Retinal pigment epithelial cell (primary cell): ENCODE results near the gene CXCL13.
"Not testable (repeated sequence)": the region's sequence is repeated elsewhere in the genome, so short reads cannot be mapped to it uniquely, and the experiment has no call there.

Experiments used
- DNase-seq: peaks from one replicate; pipeline ENCODE4 v3.0.0-alpha.2; 2010; ENCODE audit warnings: low read depth
- H3K4me3 ChIP-seq: 2 replicates; pipeline ENCODE4 v1.5.1; 2011; ENCODE audit warnings: mild to moderate bottlenecking, low read length, control low read depth, moderate library complexity
- TF ChIP-seq, protein P1 (sequence below): conservative IDR thresholded peaks from 2 replicates; pipeline ENCODE4 v1.5.1; 2011; ENCODE audit warnings: low read depth, low read length, control low read depth, inconsistent platforms

Gene CXCL13

DNA sequence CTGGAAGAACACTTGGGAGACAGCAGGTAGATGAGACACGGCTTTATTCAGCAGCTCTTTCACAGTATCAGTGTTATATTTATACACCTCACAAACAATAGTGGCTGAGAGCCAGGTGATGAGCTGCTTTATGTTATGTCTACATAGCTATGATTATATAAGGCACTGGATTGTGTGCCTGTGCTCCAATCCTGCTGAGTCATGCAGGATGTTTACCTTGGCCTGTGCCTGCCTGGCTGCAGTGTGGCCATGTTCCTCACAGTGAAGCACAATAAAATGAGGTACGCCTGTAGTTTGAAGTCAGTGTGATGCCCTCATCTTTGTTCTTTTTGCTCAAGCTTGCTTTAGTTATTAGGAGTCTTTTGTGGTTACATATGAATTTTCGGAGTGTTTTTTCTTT lies 31.3 kb downstream of the CXCL13 start:
- DNase-seq: peak; percentile 13
- no peak overlapping the region for H3K4me3 ChIP-seq
- TF ChIP-seq, protein P1, sequence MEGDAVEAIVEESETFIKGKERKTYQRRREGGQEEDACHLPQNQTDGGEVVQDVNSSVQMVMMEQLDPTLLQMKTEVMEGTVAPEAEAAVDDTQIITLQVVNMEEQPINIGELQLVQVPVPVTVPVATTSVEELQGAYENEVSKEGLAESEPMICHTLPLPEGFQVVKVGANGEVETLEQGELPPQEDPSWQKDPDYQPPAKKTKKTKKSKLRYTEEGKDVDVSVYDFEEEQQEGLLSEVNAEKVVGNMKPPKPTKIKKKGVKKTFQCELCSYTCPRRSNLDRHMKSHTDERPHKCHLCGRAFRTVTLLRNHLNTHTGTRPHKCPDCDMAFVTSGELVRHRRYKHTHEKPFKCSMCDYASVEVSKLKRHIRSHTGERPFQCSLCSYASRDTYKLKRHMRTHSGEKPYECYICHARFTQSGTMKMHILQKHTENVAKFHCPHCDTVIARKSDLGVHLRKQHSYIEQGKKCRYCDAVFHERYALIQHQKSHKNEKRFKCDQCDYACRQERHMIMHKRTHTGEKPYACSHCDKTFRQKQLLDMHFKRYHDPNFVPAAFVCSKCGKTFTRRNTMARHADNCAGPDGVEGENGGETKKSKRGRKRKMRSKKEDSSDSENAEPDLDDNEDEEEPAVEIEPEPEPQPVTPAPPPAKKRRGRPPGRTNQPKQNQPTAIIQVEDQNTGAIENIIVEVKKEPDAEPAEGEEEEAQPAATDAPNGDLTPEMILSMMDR: no peak

DNA sequence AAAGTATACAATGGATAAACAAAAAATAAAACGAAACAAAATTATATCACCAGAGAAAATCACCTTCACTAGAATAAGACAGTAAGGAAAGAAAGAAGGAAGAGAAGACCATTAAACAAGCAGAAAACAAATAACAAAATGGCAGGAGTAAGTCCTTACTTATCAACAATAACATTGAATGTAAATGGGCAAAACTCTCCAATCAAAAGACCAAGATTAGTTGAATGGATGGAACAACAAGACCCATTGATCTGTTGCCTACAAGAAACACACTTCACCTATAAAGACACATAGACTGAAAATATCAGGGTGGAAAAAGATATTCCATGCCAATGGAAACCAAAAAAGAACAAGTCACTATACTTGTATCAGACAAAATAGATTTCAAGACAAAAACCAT lies 38.4 kb downstream of the CXCL13 start:
- not testable (repeated sequence) for H3K4me3 ChIP-seq, DNase-seq

DNA sequence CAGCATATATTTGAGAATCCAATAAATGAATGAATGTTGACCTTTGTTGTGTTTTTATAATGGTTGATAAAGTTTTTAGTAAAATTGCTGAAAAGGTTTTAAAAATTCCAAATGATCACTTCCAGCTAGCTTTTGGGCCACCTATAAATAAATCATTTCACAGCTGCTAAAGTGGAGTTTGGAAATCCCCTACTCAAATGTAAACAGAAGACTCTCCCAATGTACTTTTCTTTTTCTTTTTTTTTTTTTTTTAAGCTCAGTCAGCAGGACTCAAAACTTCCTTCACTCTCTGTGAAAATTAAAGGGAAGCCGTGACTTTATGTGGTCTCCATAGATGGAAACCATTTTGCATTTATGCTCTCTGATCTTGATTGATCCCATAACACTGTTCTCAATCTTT lies 45.2 kb downstream of the CXCL13 start:
- TF ChIP-seq, protein P1: no peak
- no peak for DNase-seq
- H3K4me3 ChIP-seq: no peak overlapping the region

DNA sequence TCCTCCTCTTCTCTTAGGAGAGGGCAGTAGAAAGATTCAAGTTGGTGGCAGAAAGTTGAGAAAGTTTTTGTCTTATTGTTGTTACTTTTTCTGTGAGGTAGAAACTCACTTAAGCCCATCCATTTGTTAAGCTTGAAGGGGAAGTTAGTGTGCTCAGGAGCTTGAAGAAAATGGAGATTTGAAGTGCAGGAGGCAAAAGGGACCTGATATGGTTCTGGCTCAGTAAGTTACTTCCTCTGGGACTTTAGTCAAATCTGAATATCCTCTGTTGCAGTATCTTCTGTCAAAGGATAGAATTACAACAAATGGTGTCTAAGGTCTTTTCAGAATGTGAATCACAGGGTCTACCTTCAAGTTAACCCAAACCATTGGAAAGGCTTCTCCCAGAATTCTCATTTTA lies 46.2 kb downstream of the CXCL13 start:
- DNase-seq: no peak
- TF ChIP-seq, protein P1: no peak
- H3K4me3 ChIP-seq: no peak overlapping the region

DNA sequence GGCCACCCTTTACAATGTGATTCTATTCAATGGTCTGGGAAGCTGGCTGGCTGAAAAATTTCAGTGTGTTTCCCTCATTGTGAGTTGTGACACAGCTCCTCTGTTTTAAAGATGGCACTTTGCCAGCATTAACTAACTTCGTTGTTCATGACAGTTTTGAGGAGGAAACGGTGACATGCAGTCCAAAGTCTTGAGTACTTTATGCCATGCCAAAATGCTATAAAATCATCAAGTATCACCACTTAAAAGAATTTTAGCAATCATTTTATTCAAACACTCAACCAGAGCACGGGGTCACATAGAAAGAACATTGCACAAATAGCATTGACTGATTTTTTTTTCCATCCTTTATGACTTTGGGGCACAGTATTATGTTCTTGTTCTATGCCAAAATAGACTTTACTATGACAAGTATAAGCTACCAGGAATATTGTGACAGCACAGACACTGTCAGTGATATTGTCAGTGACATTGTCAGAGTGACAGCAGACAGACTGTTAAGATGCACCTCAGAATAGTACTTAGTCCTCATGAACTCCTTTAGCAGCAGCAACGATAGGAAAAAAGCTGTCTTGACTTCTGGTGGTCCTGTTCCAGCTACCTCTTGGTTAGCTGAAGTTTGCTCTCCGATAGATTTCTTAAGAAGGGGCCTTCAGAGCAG lies 46.7 kb downstream of the CXCL13 start:
- DNase-seq: no peak
- TF ChIP-seq, protein P1: no peak
- H3K4me3 ChIP-seq: no peak overlapping the region

DNA sequence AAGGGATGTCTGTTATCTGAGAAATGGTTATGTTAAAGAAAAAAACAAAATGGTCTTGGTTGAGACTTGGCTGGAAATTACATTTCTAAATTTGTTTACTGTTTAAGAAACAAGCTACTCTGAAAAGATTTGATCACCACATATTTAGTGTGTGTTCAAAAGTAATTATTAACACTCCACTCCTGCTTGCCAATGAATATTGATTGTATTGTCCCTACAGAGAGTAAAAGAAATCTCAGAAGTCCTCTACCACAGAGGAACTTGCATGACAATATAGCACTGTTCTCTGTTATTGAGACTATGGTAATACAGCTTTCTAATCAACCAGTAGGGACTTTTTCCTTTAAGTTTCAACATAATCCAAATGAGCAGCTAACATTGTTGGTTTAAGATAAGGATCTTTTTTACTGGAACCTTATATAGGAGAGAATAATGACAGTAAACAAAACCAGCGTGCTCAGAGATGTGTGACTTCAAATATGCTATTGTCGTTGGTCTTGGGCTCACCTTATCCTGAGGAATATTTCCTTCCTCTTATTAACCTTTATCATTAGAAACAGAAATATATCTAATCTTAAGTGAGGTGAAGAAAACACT lies 47.6 kb downstream of the CXCL13 start:
- no peak overlapping the region for H3K4me3 ChIP-seq
- no peak for DNase-seq
- TF ChIP-seq, protein P1: no peak

DNA sequence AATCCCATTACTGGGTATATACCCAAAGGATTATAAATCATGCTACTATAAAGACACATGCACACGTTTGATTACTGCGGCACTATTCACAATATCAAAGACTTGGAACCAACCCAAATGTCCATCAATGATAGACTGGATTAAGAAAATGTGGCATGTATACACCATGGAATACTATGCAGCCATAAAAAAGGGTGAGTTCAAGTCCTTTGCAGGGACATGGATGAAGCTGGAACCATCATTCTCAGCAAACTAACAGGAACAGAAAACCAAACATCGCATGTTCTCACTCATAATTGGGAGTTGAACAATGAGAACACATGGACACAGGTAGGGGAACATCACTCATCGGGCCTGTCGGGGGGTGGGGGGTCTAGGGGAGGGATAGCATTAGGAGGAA lies 54.7 kb downstream of the CXCL13 start:
- H3K4me3 ChIP-seq, DNase-seq: not testable (repeated sequence)
